K562 (cell line): ENCODE results near the gene ARHGAP30. TPM values are rescaled to one million over a fixed set of nuclear protein-coding genes. Genes with fewer than 3 reads are reported as not detected.

Experiments used
- DPF2 ChIP-seq: fragments of 450-650 bp; IDR thresholded peaks from 2 replicates; pipeline ENCODE4 v1.6.1; 2016
- E2F5 ChIP-seq: sonication (generic); formaldehyde crosslinking; IDR thresholded peaks from 2 replicates; pipeline ENCODE4 v1.8.0; 2022; ENCODE audit warnings: mild to moderate bottlenecking, missing genetic modification reagents
- ELF2 ChIP-seq: fragments of 250-450 bp; sonication (Bioruptor Pico); IDR thresholded peaks from 2 replicates; pipeline ENCODE4 v1.5.0; 2021; ENCODE audit warnings: mild to moderate bottlenecking
- ETS2 ChIP-seq: IDR thresholded peaks from 2 replicates; pipeline ENCODE4 v1.6.1; 2016; ENCODE audit warnings: borderline replicate concordance, missing genetic modification characterization, mild to moderate bottlenecking, moderate library complexity, missing compliant biosample characterization; ENCODE audit not compliant: poor library complexity, severe bottlenecking
- FOXA3 ChIP-seq, 2 experiments: fragments of 450-650 bp in 1 of 2; sonication (generic) in 1 of 2; formaldehyde crosslinking; IDR thresholded peaks in 1 of 2; conservative IDR thresholded peaks in 1 of 2; 2 replicates each; pipeline versions ENCODE4 v1.4.0 to v1.8.0; 2020 to 2022; ENCODE audit warnings: mild to moderate bottlenecking in 2 of 2, missing genetic modification reagents in 1 of 2
- HCFC1 ChIP-seq: IDR thresholded peaks from 2 replicates; pipeline ENCODE4 v1.6.1; 2012; ENCODE audit warnings: low read depth, low read length, improper control_type of control experiment
- LEF1 ChIP-seq: fragments of 450-650 bp; IDR thresholded peaks from 2 replicates; pipeline ENCODE4 v1.6.1; 2016; ENCODE audit warnings: mild to moderate bottlenecking
- MAZ ChIP-seq, 2 experiments: fragments of 450-650 bp in 1 of 2; sonication (generic) in 1 of 2; formaldehyde crosslinking; IDR thresholded peaks in 1 of 2; conservative IDR thresholded peaks in 1 of 2; 2 replicates each; pipeline versions ENCODE4 v1.4.0 to v1.5.0; 2020; ENCODE audit warnings: mild to moderate bottlenecking in 1 of 2, missing genetic modification reagents in 1 of 2
- MCM3 ChIP-seq: fragments of 450-650 bp; IDR thresholded peaks from 2 replicates; pipeline ENCODE4 v1.6.1; 2016
- MTF1 ChIP-seq: fragments of 250-450 bp; sonication (Bioruptor Pico); IDR thresholded peaks from 2 replicates; pipeline ENCODE4 v1.9.0; 2021; ENCODE audit warnings: moderate library complexity, mild to moderate bottlenecking, inconsistent platforms, borderline replicate concordance
- NBN ChIP-seq: fragments of 450-650 bp; IDR thresholded peaks from 2 replicates; pipeline ENCODE4 v1.6.1; 2016; ENCODE audit warnings: low read depth, mild to moderate bottlenecking
- NCOR1 ChIP-seq: fragments of 450-650 bp; IDR thresholded peaks from 2 replicates; pipeline ENCODE4 v1.6.1; 2016; ENCODE audit warnings: mild to moderate bottlenecking, moderate library complexity
- SAP30 ChIP-seq: fragments of 200-600 bp; sonication (generic); IDR thresholded peaks from 2 replicates; pipeline ENCODE4 v1.6.1; 2012; ENCODE audit warnings: borderline replicate concordance, low read depth, mild to moderate bottlenecking, moderate library complexity, low read length, control low read depth, inconsistent platforms; ENCODE audit not compliant: insufficient read depth, poor library complexity, severe bottlenecking
- SUPT5H ChIP-seq: fragments of 450-650 bp; IDR thresholded peaks from 2 replicates; pipeline ENCODE4 v1.6.1; 2016
- ZNF561 ChIP-seq: fragments of 450-650 bp; formaldehyde crosslinking; conservative IDR thresholded peaks from 2 replicates; pipeline ENCODE4 v1.4.0; 2020; ENCODE audit warnings: mild to moderate bottlenecking, moderate library complexity
- ZNF766 ChIP-seq: fragments of 200-800 bp; sonication (Bioruptor generic); conservative IDR thresholded peaks from 2 replicates; pipeline ENCODE4 v1.6.1; 2016; ENCODE audit warnings: missing genetic modification characterization, missing compliant biosample characterization
- polyA plus RNA-seq, 8 experiments: library from polyadenylated mRNA; depleted of rRNA in 4 of 8; stranded (reverse) in 5 of 8; unstranded in 3 of 8; fragments of >200 nt; fragmentation: Nextera tagmentation in 2 of 8; fragmentation: Illumina TruSeq in 1 of 8; extraction: Ambion mirVana in 2 of 8; extraction: Trizol in 1 of 8; gene quantifications; 2 replicates each; pipeline versions ENCODE4 v1.2.1 to v1.2.3, GENCODE V29; 2011 to 2014; ENCODE audit warnings: inconsistent platforms in 1 of 8, missing spikeins in 1 of 8
- total RNA-seq, 7 experiments: library from RNA; depleted of rRNA in 6 of 7; stranded (reverse); fragments of >200 nt in 6 of 7; fragmentation: Illumina TruSeq in 2 of 7; extraction: Trizol in 2 of 7; gene quantifications; 2 replicates each; pipeline versions ENCODE4 v1.2.1 to v1.2.3, GENCODE V29; 2011 to 2021; ENCODE audit warnings: low replicate concordance in 1 of 7
- TF ChIP-seq, protein P1 (sequence below), 2 experiments: fragments of 450-650 bp in 1 of 2; IDR thresholded peaks; 2 replicates each; pipeline ENCODE4 v1.6.1; 2011 to 2017; ENCODE audit warnings: low read depth in 2 of 2, antibody characterized with exemption in 1 of 2, borderline replicate concordance in 1 of 2, low read length in 1 of 2, mild to moderate bottlenecking in 1 of 2, mixed read lengths in 1 of 2; ENCODE audit not compliant: control insufficient read depth in 1 of 2
- TF ChIP-seq, protein P2 (sequence below): fragments of 450-650 bp; formaldehyde crosslinking; IDR thresholded peaks from 2 replicates; pipeline ENCODE4 v1.4.0; 2022; ENCODE audit warnings: missing genetic modification characterization
- TF ChIP-seq, protein P3 (sequence below): fragments of 450-650 bp; IDR thresholded peaks from 2 replicates; pipeline ENCODE4 v1.7.1; 2018; ENCODE audit warnings: mild to moderate bottlenecking, low read depth; ENCODE audit not compliant: partially characterized antibody

The ARHGAP30 gene
- total and polyA plus RNA-seq, 9 of the 15 experiments (the other 6 are each of a cell fraction or from before 2014, with no cell fraction given), result 0.01 to 0.73 (median 0.12) TPM

DNA sequence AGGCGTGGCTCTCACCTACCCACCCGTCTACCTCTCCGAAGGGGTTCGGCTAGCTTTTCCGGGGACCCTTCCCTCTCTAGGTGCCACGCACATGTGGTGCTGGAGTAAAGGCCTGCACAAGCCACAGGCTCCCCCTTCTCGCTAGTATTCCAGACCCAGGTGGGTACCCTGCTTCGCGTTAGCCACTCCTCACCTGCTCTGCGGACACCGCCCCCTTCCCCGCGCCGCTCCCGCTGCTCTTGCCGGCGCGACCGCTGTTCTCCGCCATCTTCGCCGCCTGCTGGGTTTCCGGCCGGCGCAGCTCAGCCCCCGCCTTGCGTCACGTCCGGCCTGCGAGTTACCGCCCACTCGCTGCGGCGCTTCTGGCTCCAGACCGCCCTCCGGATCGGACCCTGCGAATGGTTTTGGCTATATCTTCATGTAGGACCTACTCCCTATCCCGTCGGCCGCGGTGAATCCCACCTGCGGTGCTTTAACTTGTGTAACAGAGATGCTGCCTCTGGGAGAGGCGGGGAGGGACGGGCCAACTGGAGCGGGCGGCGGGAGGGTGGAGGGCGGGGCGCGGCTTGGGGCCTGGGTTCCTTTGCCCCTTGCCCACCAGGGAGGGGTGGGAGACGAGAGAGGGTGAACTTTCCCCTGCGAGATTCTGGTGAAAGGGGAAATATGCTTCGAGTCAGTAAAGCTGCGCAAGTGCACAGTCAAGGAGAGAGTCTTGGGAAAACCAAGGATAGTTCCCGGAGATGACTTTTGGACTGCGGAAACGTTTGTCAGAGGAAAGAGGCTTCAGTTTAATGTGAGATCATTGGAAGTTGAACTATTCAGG, 48.3 kb upstream of the ARHGAP30 start, which contains the start of the genes NIT1 and PFDN2 (continued):
- TF ChIP-seq, protein P1, sequence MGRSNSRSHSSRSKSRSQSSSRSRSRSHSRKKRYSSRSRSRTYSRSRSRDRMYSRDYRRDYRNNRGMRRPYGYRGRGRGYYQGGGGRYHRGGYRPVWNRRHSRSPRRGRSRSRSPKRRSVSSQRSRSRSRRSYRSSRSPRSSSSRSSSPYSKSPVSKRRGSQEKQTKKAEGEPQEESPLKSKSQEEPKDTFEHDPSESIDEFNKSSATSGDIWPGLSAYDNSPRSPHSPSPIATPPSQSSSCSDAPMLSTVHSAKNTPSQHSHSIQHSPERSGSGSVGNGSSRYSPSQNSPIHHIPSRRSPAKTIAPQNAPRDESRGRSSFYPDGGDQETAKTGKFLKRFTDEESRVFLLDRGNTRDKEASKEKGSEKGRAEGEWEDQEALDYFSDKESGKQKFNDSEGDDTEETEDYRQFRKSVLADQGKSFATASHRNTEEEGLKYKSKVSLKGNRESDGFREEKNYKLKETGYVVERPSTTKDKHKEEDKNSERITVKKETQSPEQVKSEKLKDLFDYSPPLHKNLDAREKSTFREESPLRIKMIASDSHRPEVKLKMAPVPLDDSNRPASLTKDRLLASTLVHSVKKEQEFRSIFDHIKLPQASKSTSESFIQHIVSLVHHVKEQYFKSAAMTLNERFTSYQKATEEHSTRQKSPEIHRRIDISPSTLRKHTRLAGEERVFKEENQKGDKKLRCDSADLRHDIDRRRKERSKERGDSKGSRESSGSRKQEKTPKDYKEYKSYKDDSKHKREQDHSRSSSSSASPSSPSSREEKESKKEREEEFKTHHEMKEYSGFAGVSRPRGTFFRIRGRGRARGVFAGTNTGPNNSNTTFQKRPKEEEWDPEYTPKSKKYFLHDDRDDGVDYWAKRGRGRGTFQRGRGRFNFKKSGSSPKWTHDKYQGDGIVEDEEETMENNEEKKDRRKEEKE (IDR thresholded peaks at IDR 0.05; ENCODE audit: borderline replicate concordance in 1 of 2, control insufficient read depth in 1 of 2, low read depth in 2 of 2, low read length in 1 of 2), result 0 out of 4 replicates have a peak, but pooled peaks of 1 of the 2 experiments have one; percentile 23
- TF ChIP-seq MTF1 (CRISPR knock-in tag), result no peak
- TF ChIP-seq ZNF561 (CRISPR knock-in tag), result no peak
- TF ChIP-seq MCM3, result no peak
- no peak for TF ChIP-seq NCOR1
- TF ChIP-seq, protein P2, sequence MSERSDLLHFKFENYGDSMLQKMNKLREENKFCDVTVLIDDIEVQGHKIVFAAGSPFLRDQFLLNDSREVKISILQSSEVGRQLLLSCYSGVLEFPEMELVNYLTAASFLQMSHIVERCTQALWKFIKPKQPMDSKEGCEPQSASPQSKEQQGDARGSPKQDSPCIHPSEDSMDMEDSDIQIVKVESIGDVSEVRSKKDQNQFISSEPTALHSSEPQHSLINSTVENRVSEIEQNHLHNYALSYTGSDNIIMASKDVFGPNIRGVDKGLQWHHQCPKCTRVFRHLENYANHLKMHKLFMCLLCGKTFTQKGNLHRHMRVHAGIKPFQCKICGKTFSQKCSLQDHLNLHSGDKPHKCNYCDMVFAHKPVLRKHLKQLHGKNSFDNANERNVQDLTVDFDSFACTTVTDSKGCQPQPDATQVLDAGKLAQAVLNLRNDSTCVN, result no peak
- peak; percentile 85; the same call in 1 of the 2 replicates for TF ChIP-seq E2F5
- TF ChIP-seq FOXA3 (CRISPR knock-in tag; conservative IDR thresholded peaks at IDR 0.05 in 1 of 2, IDR thresholded peaks at IDR 0.05 in 1 of 2), result no peak
- TF ChIP-seq MAZ (CRISPR knock-in tag; conservative IDR thresholded peaks at IDR 0.05 in 1 of 2, IDR thresholded peaks at IDR 0.05 in 1 of 2), result peak; percentile 74 to 77; a peak in 3 of 4 replicates
- no peak for TF ChIP-seq LEF1
- TF ChIP-seq NBN, result no peak; the same call in 1 of the 2 replicates
- no peak for TF ChIP-seq ELF2 (CRISPR knock-in tag)
- TF ChIP-seq SAP30, result peak; percentile 97
- peak; percentile 94 for TF ChIP-seq SUPT5H
- no peak for TF ChIP-seq DPF2
- no peak for TF ChIP-seq ZNF766 (CRISPR knock-in tag)
- TF ChIP-seq, protein P3, sequence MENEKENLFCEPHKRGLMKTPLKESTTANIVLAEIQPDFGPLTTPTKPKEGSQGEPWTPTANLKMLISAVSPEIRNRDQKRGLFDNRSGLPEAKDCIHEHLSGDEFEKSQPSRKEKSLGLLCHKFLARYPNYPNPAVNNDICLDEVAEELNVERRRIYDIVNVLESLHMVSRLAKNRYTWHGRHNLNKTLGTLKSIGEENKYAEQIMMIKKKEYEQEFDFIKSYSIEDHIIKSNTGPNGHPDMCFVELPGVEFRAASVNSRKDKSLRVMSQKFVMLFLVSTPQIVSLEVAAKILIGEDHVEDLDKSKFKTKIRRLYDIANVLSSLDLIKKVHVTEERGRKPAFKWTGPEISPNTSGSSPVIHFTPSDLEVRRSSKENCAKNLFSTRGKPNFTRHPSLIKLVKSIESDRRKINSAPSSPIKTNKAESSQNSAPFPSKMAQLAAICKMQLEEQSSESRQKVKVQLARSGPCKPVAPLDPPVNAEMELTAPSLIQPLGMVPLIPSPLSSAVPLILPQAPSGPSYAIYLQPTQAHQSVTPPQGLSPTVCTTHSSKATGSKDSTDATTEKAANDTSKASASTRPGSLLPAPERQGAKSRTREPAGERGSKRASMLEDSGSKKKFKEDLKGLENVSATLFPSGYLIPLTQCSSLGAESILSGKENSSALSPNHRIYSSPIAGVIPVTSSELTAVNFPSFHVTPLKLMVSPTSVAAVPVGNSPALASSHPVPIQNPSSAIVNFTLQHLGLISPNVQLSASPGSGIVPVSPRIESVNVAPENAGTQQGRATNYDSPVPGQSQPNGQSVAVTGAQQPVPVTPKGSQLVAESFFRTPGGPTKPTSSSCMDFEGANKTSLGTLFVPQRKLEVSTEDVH, result peak; percentile 68
- no peak for TF ChIP-seq ETS2
- peak; percentile 65; the same call in 1 of the 2 replicates for TF ChIP-seq HCFC1
